ENCODE data around the gene R3HDML.
A peak's percentile ranks its signal among the peaks of the same experiment; 100 is the strongest.
"Not testable (repeated sequence)": the region's sequence is repeated elsewhere in the genome, so short reads cannot be mapped to it uniquely, and the experiment has no call there.

The R3HDML gene

GRCh38 chr20:44324343-44324742, 12.5 kb upstream of the R3HDML start:
- Histone ChIP-seq H3K4me1 (peaks cover 0 to 5% (median 4%) of the 10 kb centered on the region in 4 donors), H3K27ac (no peak overlapping the region), H3K36me3 (no peaks in the 10 kb centered on the region), H3K4me3 (no peak overlapping the region), H3K27me3 (peaks cover 0 to 36% of the 10 kb centered on the region in 2 donors), H3K9me3 (no peaks in the 10 kb centered on the region)
- DNase-seq, result no peak
- intact Hi-C loops (cut with DNase I; ENCODE audit: low total_unique reads), result no loop called here
- no peak for TF ChIP-seq CTCF (IDR thresholded peaks at IDR 0.05)

- intact Hi-C loops (cut with DNase I; ENCODE audit: low total_unique reads), result no loop called here
- Histone ChIP-seq H3K9me3 (no peaks in the 10 kb centered on the region), H3K4me1 (peaks cover 0 to 5% (median 4%) of the 10 kb centered on the region in 4 donors), H3K36me3 (no peaks in the 10 kb centered on the region), H3K27ac (no peak overlapping the region), H3K4me3 (peak overlapping the region in 1 of 2 donors; percentile 29), H3K27me3 (peaks cover 0 to 41% of the 10 kb centered on the region in 2 donors)
- TF ChIP-seq CTCF (IDR thresholded peaks at IDR 0.05), result no peak
- no peak for DNase-seq
Measured at GRCh38 chr20:44326391-44327159, 10.3 kb upstream of the R3HDML start.

GRCh38 chr20:44327748-44328147, 9.1 kb upstream of the R3HDML start:
- DNase-seq; intact Hi-C loops (cut with DNase I; ENCODE audit: low total_unique reads); H3K36me3 ChIP-seq; H3K27ac ChIP-seq; H3K4me1 ChIP-seq; H3K4me3 ChIP-seq; H3K9me3 ChIP-seq: not testable (repeated sequence)
- H3K27me3 ChIP-seq, result peaks cover 0 to 41% of the 10 kb centered on the region in 2 donors

- H3K4me3 ChIP-seq, result no peak overlapping the region
- peaks cover 0 to 41% of the 10 kb centered on the region in 2 donors for H3K27me3 ChIP-seq
- H3K36me3 ChIP-seq, result no peaks in the 10 kb centered on the region
- intact Hi-C loops (cut with DNase I; ENCODE audit: low total_unique reads), result no loop called here
- H3K9me3 ChIP-seq, result no peaks in the 10 kb centered on the region
- DNase-seq, result no peak
- H3K4me1 ChIP-seq, result peaks cover 0 to 5% (median 4%) of the 10 kb centered on the region in 4 donors
- no peak for TF ChIP-seq CTCF (IDR thresholded peaks at IDR 0.05)
- no peak overlapping the region for H3K27ac ChIP-seq
Measured at GRCh38 chr20:44328428-44328827, 8.4 kb upstream of the R3HDML start.

GRCh38 chr20:44331201-44331600, 5.6 kb upstream of the R3HDML start:
- DNase-seq, result no peak
- Histone ChIP-seq H3K36me3 (no peaks in the 10 kb centered on the region), H3K4me1 (peaks cover 0 to 5% (median 4%) of the 10 kb centered on the region in 4 donors), H3K4me3 (no peak overlapping the region), H3K9me3 (no peaks in the 10 kb centered on the region), H3K27ac (no peak overlapping the region), H3K27me3 (peaks cover 0 to 47% of the 10 kb centered on the region in 2 donors)
- no peak for TF ChIP-seq CTCF (IDR thresholded peaks at IDR 0.05)
- intact Hi-C loops (cut with DNase I; ENCODE audit: low total_unique reads), result no loop called here

GRCh38 chr20:44334306-44334705, 2.5 kb upstream of the R3HDML start:
- no peaks in the 10 kb centered on the region for H3K36me3 ChIP-seq
- H3K4me1 ChIP-seq, result no peaks in the 10 kb centered on the region
- H3K27me3 ChIP-seq, result peaks cover 0 to 36% of the 10 kb centered on the region in 2 donors
- no peak overlapping the region for H3K4me3 ChIP-seq
- no peak overlapping the region for H3K27ac ChIP-seq
- H3K9me3 ChIP-seq, result no peaks in the 10 kb centered on the region
- intact Hi-C loops (cut with DNase I; ENCODE audit: low total_unique reads), result no loop called here
- no peak for TF ChIP-seq CTCF (IDR thresholded peaks at IDR 0.05)
- DNase-seq, result no peak

All from tibial artery (tissue), 4 donors.